ENCODE measurements around the gene WTAP. TPM values are rescaled to one million over a fixed set of nuclear protein-coding genes. Genes with fewer than 3 reads are reported as not detected.

WTAP gene
- total and polyA plus RNA-seq, 10 donors, result 71.6 to 149 (median 109) TPM

- no peak for TF ChIP-seq CTCF (IDR thresholded peaks at IDR 0.05 in 8 of 11, conservative IDR thresholded peaks at IDR 0.05 in 3 of 11)
- TF ChIP-seq POLR2AphosphoS5 (IDR thresholded peaks at IDR 0.05), result peak in 1 of 3 donors; percentile 28
- no peak for TF ChIP-seq POLR2A (IDR thresholded peaks at IDR 0.05)
- Histone ChIP-seq H3K27me3 (replicated peaks in 1 of 7) (no peaks in the 10 kb centered on the region), H3K4me1 (peaks cover 0 to 18% (median 13%) of the 10 kb centered on the region in 6 donors), H3K4me3 (no peak overlapping the region), H3K36me3 (peaks cover 0 to 76% (median 56%) of the 10 kb centered on the region in 6 donors), H3K27ac (no peak overlapping the region), H3K9me3 (no peaks in the 10 kb centered on the region)
- no peak for DNase-seq
- intact Hi-C loops (cut with DNase I; ENCODE audit: low total_unique reads), result no loop called here
- WGBS, 5 donors, result 96 to 97% (median 96%) methylated on average over 4 of the region's 4 CpGs
Observed at GRCh38 chr6:159756508-159756907, 29.2 kb downstream of the WTAP start.

GRCh38 chr6:159758031-159759001 lies 31.0 kb downstream of the WTAP start:
- no peak for DNase-seq
- Histone ChIP-seq H3K4me3 (no peak overlapping the region), H3K27me3 (replicated peaks in 1 of 7) (no peaks in the 10 kb centered on the region), H3K27ac (no peak overlapping the region), H3K4me1 (peaks cover 0 to 27% (median 22%) of the 10 kb centered on the region in 6 donors), H3K9me3 (no peaks in the 10 kb centered on the region), H3K36me3 (peaks cover 0 to 59% (median 42%) of the 10 kb centered on the region in 6 donors)
- peak in 1 of 3 donors; percentile 5 for TF ChIP-seq POLR2AphosphoS5 (IDR thresholded peaks at IDR 0.05)
- no peak for TF ChIP-seq CTCF (IDR thresholded peaks at IDR 0.05 in 8 of 11, conservative IDR thresholded peaks at IDR 0.05 in 3 of 11)
- no peak for TF ChIP-seq POLR2A (IDR thresholded peaks at IDR 0.05)
- intact Hi-C loops (cut with DNase I; ENCODE audit: low total_unique reads), result no loop called here
- WGBS, 5 donors, result 93 to 96% (median 95%) methylated on average over 7 of the region's 7 CpGs

GRCh38 chr6:159759645-159760044 lies 32.3 kb downstream of the WTAP start:
- intact Hi-C loops (cut with DNase I; ENCODE audit: low total_unique reads), result loop anchor here (5.0 kb wide), 1 partner anchor 32 kb away; the partner anchor contains the start of gene WTAP
- H3K9me3 ChIP-seq, result no peaks in the 10 kb centered on the region

More at GRCh38 chr6:159759645-159760044, 32.3 kb downstream of the WTAP start:
- TF ChIP-seq POLR2AphosphoS5 (IDR thresholded peaks at IDR 0.05) (no peak), CTCF (IDR thresholded peaks at IDR 0.05 in 8 of 11, conservative IDR thresholded peaks at IDR 0.05 in 3 of 11) (no peak), POLR2A (IDR thresholded peaks at IDR 0.05) (no peak)
- no peaks in the 10 kb centered on the region for H3K27me3 ChIP-seq (replicated peaks in 1 of 7)
- H3K36me3 ChIP-seq, result peaks cover 0 to 55% (median 30%) of the 10 kb centered on the region in 6 donors
- peaks cover 0 to 39% (median 22%) of the 10 kb centered on the region in 6 donors for H3K4me1 ChIP-seq
- no peak for DNase-seq
- 11 to 74% (median 66%) methylated on average over 1 to 2 of the region's 2 CpGs; no CpG with 5 or more reads in 1 of the 5 donors for WGBS, 5 donors
- H3K4me3 ChIP-seq, result no peak overlapping the region
- H3K27ac ChIP-seq, result peak overlapping the region in 3 of 8 donors; percentile 6 to 99 (median 96)

Measured in spleen (tissue), 11 donors.